CD14-positive monocyte (primary cell): ENCODE results near the gene FOS. TPM values are rescaled to one million over a fixed set of nuclear protein-coding genes. Genes with fewer than 3 reads are reported as not detected.

Source experiments
- DNase-seq, 3 donors: peaks; one replicate each; pipeline ENCODE4 v3.0.0-alpha.2; 2011 to 2022
- H2AFZ ChIP-seq: 2 replicates; pipeline ENCODE4 v1.6.0; 2012; ENCODE audit warnings: mild to moderate bottlenecking, low read depth, low read length, inconsistent platforms; ENCODE audit not compliant: insufficient read depth, poor library complexity, severe bottlenecking
- H3K27ac ChIP-seq, 2 donors: 1 replicate in 1 of 2; 2 replicates in 1 of 2; pipeline ENCODE4 v1.5.1; 2012 to 2013; ENCODE audit warnings: low read length in 2 of 2, control low read depth in 1 of 2, inconsistent platforms in 1 of 2, low read depth in 1 of 2, mild to moderate bottlenecking in 1 of 2
- H3K27me3 ChIP-seq, 2 donors: one replicate each; pipeline versions ENCODE4 v1.6.0 to v1.6.1; 2011 to 2013; ENCODE audit warnings: low read length in 2 of 2; ENCODE audit not compliant: control insufficient read depth in 2 of 2, insufficient read depth in 2 of 2
- H3K36me3 ChIP-seq, 2 donors: replicated peaks in 1 of 2; 1 replicate in 1 of 2; 2 replicates in 1 of 2; pipeline versions ENCODE4 v1.5.1 to v1.6.1; 2012 to 2013; ENCODE audit warnings: low read length in 2 of 2, control low read depth in 1 of 2, inconsistent platforms in 1 of 2, mild to moderate bottlenecking in 1 of 2; ENCODE audit not compliant: insufficient read depth in 2 of 2, control insufficient read depth in 1 of 2
- H3K4me1 ChIP-seq, 2 donors: 1 replicate in 1 of 2; 2 replicates in 1 of 2; pipeline versions ENCODE4 v1.5.1 to v1.6.1; 2012 to 2013; ENCODE audit warnings: low read length in 2 of 2, control low read depth in 1 of 2, inconsistent platforms in 1 of 2, mild to moderate bottlenecking in 1 of 2, moderate library complexity in 1 of 2; ENCODE audit not compliant: insufficient read depth in 2 of 2, control insufficient read depth in 1 of 2
- H3K4me2 ChIP-seq: replicated peaks from 2 replicates; pipeline ENCODE3; 2012; ENCODE audit warnings: low read length, moderate library complexity, mild to moderate bottlenecking; ENCODE audit not compliant: poor library complexity, severe bottlenecking; ENCODE audit errors: extremely low read depth
- H3K4me3 ChIP-seq, 3 experiments: fragments of 200-600 bp in 1 of 3; sonication (generic) in 1 of 3; replicated peaks in 1 of 3; 1 replicate in 2 of 3; 2 replicates in 1 of 3; pipeline ENCODE4 v1.5.1; 2011 to 2013; ENCODE audit warnings: low read length in 3 of 3, mild to moderate bottlenecking in 3 of 3, control low read depth in 2 of 3, low read depth in 2 of 3, inconsistent platforms in 1 of 3, moderate library complexity in 1 of 3
- H3K79me2 ChIP-seq: 2 replicates; pipeline ENCODE4 v1.6.0; 2012; ENCODE audit warnings: mild to moderate bottlenecking, control low read depth, inconsistent platforms, low read length, moderate library complexity; ENCODE audit not compliant: insufficient read depth
- H3K9ac ChIP-seq: 2 replicates; pipeline ENCODE4 v1.6.0; 2017; ENCODE audit warnings: low read length, mild to moderate bottlenecking; ENCODE audit not compliant: insufficient read depth, poor library complexity, severe bottlenecking
- H3K9me3 ChIP-seq, 2 donors: replicated peaks in 1 of 2; 1 replicate in 1 of 2; 2 replicates in 1 of 2; pipeline versions ENCODE4 v1.5.1 to v1.6.1; 2012 to 2013; ENCODE audit warnings: low read length in 2 of 2, control low read depth in 1 of 2; ENCODE audit not compliant: control insufficient read depth in 1 of 2, insufficient read depth in 1 of 2
- H4K20me1 ChIP-seq: 2 replicates; pipeline ENCODE4 v1.6.0; 2012; ENCODE audit warnings: mild to moderate bottlenecking, low read length, control low read depth, moderate library complexity; ENCODE audit not compliant: insufficient read depth
- H3K27ac Mint-ChIP-seq, 7 donors: one replicate each; pipeline ENCODE4 v1.8.0; 2020; ENCODE audit warnings: mild to moderate bottlenecking in 7 of 7, mixed read lengths in 7 of 7, moderate library complexity in 6 of 7, inconsistent platforms in 2 of 7
- H3K27me3 Mint-ChIP-seq, 3 donors: one replicate each; pipeline ENCODE4 v1.8.0; 2021 to 2022; ENCODE audit warnings: low read depth in 3 of 3, mild to moderate bottlenecking in 3 of 3, mixed read lengths in 3 of 3, moderate library complexity in 3 of 3, inconsistent platforms in 1 of 3
- H3K36me3 Mint-ChIP-seq, 2 donors: one replicate each; pipeline ENCODE4 v1.8.0; 2020; ENCODE audit warnings: mixed read lengths in 2 of 2, inconsistent platforms in 1 of 2, mild to moderate bottlenecking in 1 of 2
- H3K4me1 Mint-ChIP-seq: one replicate; pipeline ENCODE4 v1.8.0; 2020; ENCODE audit warnings: mild to moderate bottlenecking, mixed read lengths
- H3K4me3 Mint-ChIP-seq, 2 donors: one replicate each; pipeline ENCODE4 v1.8.0; 2020; ENCODE audit warnings: mild to moderate bottlenecking in 2 of 2, mixed read lengths in 2 of 2, moderate library complexity in 1 of 2
- H3K9me3 Mint-ChIP-seq, 7 donors: one replicate each; pipeline ENCODE4 v1.8.0; 2020 to 2022; ENCODE audit warnings: mixed read lengths in 7 of 7, mild to moderate bottlenecking in 6 of 7, moderate library complexity in 6 of 7, inconsistent platforms in 2 of 7
- CTCF ChIP-seq: fragments of 200-600 bp; IDR thresholded peaks from one replicate; pipeline ENCODE4 v1.8.0; 2022; ENCODE audit warnings: antibody characterized with exemption, mild to moderate bottlenecking
- WGBS: methylation state at CpG from one replicate; pipeline ENCODE4 v1.1.5; 2013; ENCODE audit warnings: missing lambda C conversion rate; ENCODE audit not compliant: insufficient coverage; 5-methylcytosine and 5-hydroxymethylcytosine counted together
- intact Hi-C, 2 donors: fragments of 100-400 bp; cut with micrococcal nuclease; formaldehyde crosslinking; loops; one replicate each; pipeline versions ENCODE4 v1.15.0 to v1.15.1; 2023
- polyA plus RNA-seq, 3 donors: library from polyadenylated mRNA; depleted of rRNA in 1 of 3; unstranded in 2 of 3; stranded (reverse) in 1 of 3; fragments of 300-500 nt in 2 of 3; fragments of >200 nt in 1 of 3; fragmentation: Illumina TruSeq in 2 of 3; gene quantifications; 1 replicate in 2 of 3; 2 replicates in 1 of 3; pipeline ENCODE4 v1.2.3, GENCODE V29; 2012 to 2021

FOS gene
- polyA plus RNA-seq, 3 donors: 4,403 to 5,159 (median 4,841) TPM

- peak overlapping the region; percentile 92 to 98 for H3K27ac ChIP-seq
- H3K9ac ChIP-seq: peak overlapping the region; percentile 99
- no peak overlapping the region for H2AFZ ChIP-seq
- Mint-ChIP-seq H3K36me3 (peaks cover 13 to 18% of the 10 kb centered on the region in 2 donors), H3K9me3 (peaks cover under 1 to 6% (median 3%) of the 10 kb centered on the region in 7 donors), H3K27me3 (peaks cover 0 to 11% (median 1%) of the 10 kb centered on the region in 3 donors), H3K4me1 (peaks cover 56% of the 10 kb centered on the region), H3K27ac (peak overlapping the region; percentile 97 to 100 (median 99)), H3K4me3 (peak overlapping the region; percentile 39 to 45)
- H3K27me3 ChIP-seq: no peaks in the 10 kb centered on the region
- H3K4me1 ChIP-seq: peaks cover 65 to 67% of the 10 kb centered on the region in 2 donors
- WGBS: 58% methylated on average over 3 of the region's 6 CpGs
- peaks cover 6% of the 10 kb centered on the region for H3K79me2 ChIP-seq
- no peak overlapping the region for H3K4me2 ChIP-seq
- intact Hi-C loops: no loop called here
- H3K4me3 ChIP-seq: no peak overlapping the region
- peak in 2 of 3 donors; percentile 48 to 53 for DNase-seq
- no peak for TF ChIP-seq CTCF
- no peaks in the 10 kb centered on the region for H3K9me3 ChIP-seq
- H3K36me3 ChIP-seq: peaks cover 5 to 6% of the 10 kb centered on the region in 2 donors
- peaks cover 15% of the 10 kb centered on the region for H4K20me1 ChIP-seq
Observed at GRCh38 chr14:75274050-75274898, 4.4 kb upstream of the FOS start.

- peak overlapping the region; percentile 25 for H3K4me2 ChIP-seq
- TF ChIP-seq CTCF: no peak
- H3K27me3 Mint-ChIP-seq: peaks cover 0 to 19% (median 3%) of the 10 kb centered on the region in 3 donors
- H3K36me3 ChIP-seq: peaks cover 13 to 14% of the 10 kb centered on the region in 2 donors
- peaks cover 23% of the 10 kb centered on the region for H4K20me1 ChIP-seq
- H3K36me3 Mint-ChIP-seq: peaks cover 20 to 25% of the 10 kb centered on the region in 2 donors
- no peaks in the 10 kb centered on the region for H3K27me3 ChIP-seq
- peaks cover 14% of the 10 kb centered on the region for H3K79me2 ChIP-seq
- intact Hi-C loops: loop anchor here (5.0 kb wide), 2 partner anchors 88 to 138 kb away; no protein-coding TSS in a partner anchor
- H3K4me1 Mint-ChIP-seq: peaks cover 51% of the 10 kb centered on the region
- H3K4me3 Mint-ChIP-seq: peak overlapping the region; percentile 45 to 59
- no peaks in the 10 kb centered on the region for H3K9me3 ChIP-seq
- no peak overlapping the region for H2AFZ ChIP-seq
- 54% methylated on average over 4 of the region's 9 CpGs for WGBS
- H3K9ac ChIP-seq: peak overlapping the region; percentile 99
- peak overlapping the region; percentile 97 to 100 (median 99) for H3K27ac Mint-ChIP-seq
- peak overlapping the region; percentile 92 to 98 for H3K27ac ChIP-seq
- H3K4me3 ChIP-seq: peak overlapping the region in 1 of 3 experiments; percentile 91
- H3K4me1 ChIP-seq: peaks cover 58 to 60% of the 10 kb centered on the region in 2 donors
- peak; percentile 97 to 99 (median 98) for DNase-seq
- peaks cover 6 to 13% (median 10%) of the 10 kb centered on the region in 7 donors for H3K9me3 Mint-ChIP-seq
Observed at GRCh38 chr14:75274899-75275569, 3.6 kb upstream of the FOS start.
